PC-3 (cell line): ENCODE results near the gene KCNG2. TPM values are rescaled to one million over a fixed set of nuclear protein-coding genes. Genes with fewer than 3 reads are reported as not detected.

ENCODE experiments used
- ATAC-seq: fragments of 200-7000 bp; cut with Tn5 transposase; 2 replicates; pipeline ENCODE4 v1.9.1; 2020; ENCODE audit warnings: mild to moderate bottlenecking, moderate library complexity
- BruUV-seq: library from RNA; stranded (reverse); fragments of 400-500 nt; replicated peaks from 2 replicates; lab custom pipeline; 2021; lab: Mats Ljungman, UMichigan
- CTCF ChIA-PET: fragments of 300-600 bp; sonication (Branson Sonifier 250); formaldehyde crosslinking; loops from one replicate; lab custom pipeline; 2022; ENCODE audit warnings: antibody characterized with exemption; lab: Charles Lee
- POLR2A ChIA-PET: fragments of 300-600 bp; sonication (Branson Sonifier 250); formaldehyde crosslinking; loops from one replicate; lab custom pipeline; 2022; ENCODE audit warnings: antibody characterized with exemption; ENCODE audit not compliant: unreplicated experiment; lab: Charles Lee
- DNase-seq: peaks from one replicate; pipeline ENCODE4 v3.0.0-alpha.2; 2015
- H2AFZ ChIP-seq: fragments of 300-600 bp; sonication (generic); 2 replicates; pipeline ENCODE4 v1.6.0; 2016; ENCODE audit warnings: antibody characterized with exemption, low read length
- H3F3A ChIP-seq: fragments of 300-600 bp; sonication (generic); one replicate; pipeline ENCODE4 v1.6.0; 2017; ENCODE audit warnings: antibody characterized with exemption, low read length, control low read depth, mild to moderate bottlenecking; ENCODE audit not compliant: unreplicated experiment
- H3K27ac ChIP-seq: fragments of 300-600 bp; sonication (generic); 2 replicates; pipeline ENCODE4 v1.5.1; 2016; ENCODE audit warnings: mild to moderate bottlenecking, low read length
- H3K27me3 ChIP-seq: fragments of 300-600 bp; sonication (generic); 2 replicates; pipeline ENCODE4 v1.6.1; 2016; ENCODE audit warnings: low read length, mixed read lengths
- H3K36me3 ChIP-seq: fragments of 300-600 bp; sonication (generic); 2 replicates; pipeline ENCODE4 v1.6.1; 2016; ENCODE audit warnings: low read depth, mixed run types, low read length, mixed read lengths
- H3K4me1 ChIP-seq: fragments of 300-600 bp; sonication (generic); 2 replicates; pipeline ENCODE4 v1.5.1; 2016; ENCODE audit warnings: low read length; ENCODE audit not compliant: insufficient read depth
- H3K4me2 ChIP-seq: fragments of 300-600 bp; sonication (generic); 2 replicates; pipeline ENCODE4 v1.6.0; 2016; ENCODE audit warnings: low read length
- H3K4me3 ChIP-seq: fragments of 300-600 bp; sonication (generic); 2 replicates; pipeline ENCODE4 v1.5.1; 2016; ENCODE audit warnings: mild to moderate bottlenecking, low read length, mixed read lengths
- H3K79me2 ChIP-seq: fragments of 300-600 bp; sonication (generic); 2 replicates; pipeline ENCODE4 v1.6.1; 2017; ENCODE audit warnings: low read length, mixed read lengths
- H3K9ac ChIP-seq: fragments of 300-600 bp; sonication (generic); 2 replicates; pipeline ENCODE4 v1.6.0; 2016; ENCODE audit warnings: mild to moderate bottlenecking, low read length
- H3K9me2 ChIP-seq: fragments of 300-600 bp; sonication (generic); replicated peaks from 2 replicates; pipeline ENCODE4 v1.6.1; 2016; ENCODE audit warnings: mixed run types, low read length, mixed read lengths
- H3K9me3 ChIP-seq: fragments of 300-600 bp; sonication (generic); 2 replicates; pipeline ENCODE4 v1.6.1; 2016; ENCODE audit warnings: low read length, mixed read lengths
- H4K20me1 ChIP-seq: fragments of 300-600 bp; sonication (generic); 2 replicates; pipeline ENCODE4 v1.6.1; 2016; ENCODE audit warnings: low read length, mixed read lengths
- EZH2 ChIP-seq: fragments of 300-600 bp; sonication (generic); IDR thresholded peaks from one replicate; pipeline ENCODE4 v1.6.1; 2017; ENCODE audit warnings: antibody characterized with exemption, mild to moderate bottlenecking, low read length; ENCODE audit not compliant: unreplicated experiment
- EZH2phosphoT487 ChIP-seq: fragments of 300-600 bp; sonication (generic); IDR thresholded peaks from 2 replicates; pipeline ENCODE4 v1.6.1; 2018; ENCODE audit warnings: mild to moderate bottlenecking, antibody characterized with exemption, low read length, borderline replicate concordance
- intact Hi-C: fragments of 100-400 bp; cut with micrococcal nuclease; formaldehyde crosslinking; loops from 2 replicates; pipeline ENCODE4 v1.9.0; 2023
- total RNA-seq: library from RNA; depleted of rRNA; stranded (reverse); fragments of >200 nt; gene quantifications from 2 replicates; pipeline ENCODE4 v1.2.3, GENCODE V29; 2014
- TF ChIP-seq, protein P1 (sequence below): fragments of 300-600 bp; sonication (generic); conservative IDR thresholded peaks from 2 replicates; pipeline ENCODE4 v1.5.1; 2017; ENCODE audit warnings: antibody characterized with exemption, low read depth, mild to moderate bottlenecking, low read length

The KCNG2 gene
- total RNA-seq, 1 experiment from 2014 or later = not detected

DNA sequence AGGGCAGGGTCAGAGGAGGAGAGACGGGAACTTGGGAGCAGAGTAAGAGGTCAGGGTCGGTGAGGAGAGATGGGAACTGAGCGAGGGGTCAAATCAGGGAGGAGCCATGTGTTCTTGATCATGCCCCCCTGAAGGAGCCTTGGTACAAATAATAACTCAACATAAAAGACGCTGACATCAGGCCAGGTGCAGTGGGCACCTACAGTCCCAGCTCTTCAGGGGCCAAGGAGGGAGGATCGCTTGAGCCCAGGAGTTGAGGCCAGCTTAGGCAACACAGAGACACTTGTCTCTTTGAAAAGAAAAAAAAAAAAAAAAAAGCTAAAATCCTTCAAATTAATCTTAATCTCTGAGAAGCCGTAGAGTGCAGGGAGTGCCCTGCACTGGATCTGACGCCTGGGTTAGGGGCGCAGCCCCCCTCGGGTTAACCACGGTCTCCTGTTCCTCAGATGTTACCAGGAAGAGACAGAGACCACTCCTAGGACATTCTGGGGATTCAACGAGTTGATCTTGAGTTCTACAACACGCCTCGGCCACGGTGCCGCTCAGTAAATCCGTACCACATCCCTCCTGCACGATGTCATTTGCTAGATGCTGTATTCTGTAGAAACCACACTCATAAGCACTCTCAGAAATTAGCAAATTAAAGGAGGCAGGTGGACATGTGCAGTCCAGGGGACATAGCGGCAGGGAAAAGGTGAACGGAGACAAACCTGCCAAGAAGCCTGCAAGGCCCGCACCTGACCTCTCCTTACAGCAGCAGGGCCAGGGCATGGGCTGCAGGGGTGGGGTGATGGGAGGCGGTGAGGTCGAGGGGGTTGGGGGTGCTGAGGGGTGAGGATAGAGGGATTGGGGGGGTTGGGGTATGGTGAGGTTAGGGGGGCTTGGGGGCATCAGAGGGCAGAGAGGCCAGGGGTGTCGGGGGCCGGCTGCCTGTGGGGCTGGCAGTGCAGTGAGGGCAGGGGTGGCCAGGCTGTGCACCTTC lies 124.5 kb downstream of the KCNG2 start:
- no peak for TF ChIP-seq EZH2phosphoT487
- no peak for TF ChIP-seq EZH2
- TF ChIP-seq, protein P1, sequence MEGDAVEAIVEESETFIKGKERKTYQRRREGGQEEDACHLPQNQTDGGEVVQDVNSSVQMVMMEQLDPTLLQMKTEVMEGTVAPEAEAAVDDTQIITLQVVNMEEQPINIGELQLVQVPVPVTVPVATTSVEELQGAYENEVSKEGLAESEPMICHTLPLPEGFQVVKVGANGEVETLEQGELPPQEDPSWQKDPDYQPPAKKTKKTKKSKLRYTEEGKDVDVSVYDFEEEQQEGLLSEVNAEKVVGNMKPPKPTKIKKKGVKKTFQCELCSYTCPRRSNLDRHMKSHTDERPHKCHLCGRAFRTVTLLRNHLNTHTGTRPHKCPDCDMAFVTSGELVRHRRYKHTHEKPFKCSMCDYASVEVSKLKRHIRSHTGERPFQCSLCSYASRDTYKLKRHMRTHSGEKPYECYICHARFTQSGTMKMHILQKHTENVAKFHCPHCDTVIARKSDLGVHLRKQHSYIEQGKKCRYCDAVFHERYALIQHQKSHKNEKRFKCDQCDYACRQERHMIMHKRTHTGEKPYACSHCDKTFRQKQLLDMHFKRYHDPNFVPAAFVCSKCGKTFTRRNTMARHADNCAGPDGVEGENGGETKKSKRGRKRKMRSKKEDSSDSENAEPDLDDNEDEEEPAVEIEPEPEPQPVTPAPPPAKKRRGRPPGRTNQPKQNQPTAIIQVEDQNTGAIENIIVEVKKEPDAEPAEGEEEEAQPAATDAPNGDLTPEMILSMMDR = no peak
- Histone ChIP-seq H3K9me3 (no peaks in the 10 kb centered on the region), H3K9ac (no peak overlapping the region), H3K4me2 (no peak overlapping the region), H3K9me2 (no peaks in the 10 kb centered on the region), H3K27me3 (no peaks in the 10 kb centered on the region), H3K36me3 (0 out of 2 replicates have a peak, but pooled peaks cover 12% of the 10 kb centered on the region), H3K4me1 (no peaks in the 10 kb centered on the region), H3K27ac (no peak overlapping the region), H2AFZ (no peak overlapping the region), H3K79me2 (no peaks in the 10 kb centered on the region), H4K20me1 (no peaks in the 10 kb centered on the region), H3K4me3 (no peak overlapping the region), H3F3A (no peaks in the 10 kb centered on the region)
- intact Hi-C loops = no loop called here
- ChIA-PET CTCF (no interaction called here), POLR2A (no interaction called here)
- DNase-seq = no peak
- no TSS peak for BruUV-seq
- no peak for ATAC-seq

DNA sequence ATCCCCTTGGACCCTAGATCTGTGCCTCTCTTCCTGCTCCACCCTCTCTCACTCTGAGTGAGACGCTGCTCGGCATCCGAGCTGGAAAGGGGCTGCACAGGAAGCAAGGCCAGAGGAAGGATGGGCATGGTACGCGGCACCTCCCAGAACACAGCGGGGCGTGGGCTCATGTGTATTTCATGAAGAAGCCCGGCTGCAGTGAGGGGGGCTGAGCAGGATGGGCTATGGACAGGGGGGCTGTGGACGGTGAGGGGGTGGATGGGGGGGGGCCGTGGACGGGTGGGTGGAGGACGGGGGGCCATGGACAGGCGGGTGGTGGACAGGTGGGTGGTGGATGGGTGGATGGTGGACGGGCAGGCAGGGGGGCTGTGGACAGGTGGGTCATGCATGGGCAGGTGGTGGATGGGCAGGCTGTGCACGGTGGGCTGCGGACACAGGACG lies 125.3 kb downstream of the KCNG2 start:
- no peaks in the 10 kb centered on the region for H3K79me2 ChIP-seq
- DNase-seq (no peak), ATAC-seq (no peak)
- no peaks in the 10 kb centered on the region for H3K27me3 ChIP-seq
- 0 out of 2 replicates have a peak, but pooled peaks cover 12% of the 10 kb centered on the region for H3K36me3 ChIP-seq
- H3K4me1 ChIP-seq = no peaks in the 10 kb centered on the region
- TF ChIP-seq, protein P1 = no peak
- TF ChIP-seq EZH2phosphoT487 (no peak), EZH2 (no peak)
- POLR2A ChIA-PET = no interaction called here
- H3K9ac ChIP-seq = no peak overlapping the region
- H3K9me3 ChIP-seq = no peaks in the 10 kb centered on the region
- H3K27ac ChIP-seq = no peak overlapping the region
- H3K4me3 ChIP-seq = no peak overlapping the region
- CTCF ChIA-PET = no interaction called here
- no TSS peak for BruUV-seq
- no peaks in the 10 kb centered on the region for H3F3A ChIP-seq
- H2AFZ ChIP-seq = no peak overlapping the region
- no peak overlapping the region for H3K4me2 ChIP-seq
- no peaks in the 10 kb centered on the region for H4K20me1 ChIP-seq
- no peaks in the 10 kb centered on the region for H3K9me2 ChIP-seq
- intact Hi-C loops = no loop called here
